ENCODE results near the gene UBE2F.
A peak's percentile ranks its signal among the peaks of the same experiment; 100 is the strongest.

Gene UBE2F

DNA sequence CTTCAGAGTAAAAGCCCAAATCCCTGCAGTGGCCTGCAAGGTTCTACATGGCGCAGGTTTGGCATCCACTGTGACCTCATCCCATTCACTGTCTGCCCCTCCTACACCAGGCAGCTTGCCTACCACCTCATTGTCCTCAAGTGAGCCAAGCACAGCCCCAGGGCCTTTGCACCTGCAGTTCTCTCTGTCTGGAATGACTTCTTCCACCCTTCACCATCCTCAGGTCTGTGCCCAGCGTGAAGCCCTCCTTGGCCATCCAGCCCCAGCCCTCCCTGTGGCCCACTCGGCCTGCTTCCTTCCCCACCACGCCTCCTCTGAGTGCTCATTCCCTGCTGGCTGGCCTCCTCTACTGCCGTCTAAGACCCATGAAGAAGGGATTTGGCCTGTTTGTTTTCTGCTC lies 32.6 kb upstream of the UBE2F start:
- Histone ChIP-seq H3K27me3 (ENCODE audit: insufficient read depth, poor library complexity, severe bottlenecking) (no peaks in the 10 kb centered on the region), H3K27ac (replicated peaks) (no peak overlapping the region), H3K4me3 (replicated peaks; ENCODE audit: insufficient read depth, low read length) (no peak overlapping the region)
- TF ChIP-seq, protein P1, sequence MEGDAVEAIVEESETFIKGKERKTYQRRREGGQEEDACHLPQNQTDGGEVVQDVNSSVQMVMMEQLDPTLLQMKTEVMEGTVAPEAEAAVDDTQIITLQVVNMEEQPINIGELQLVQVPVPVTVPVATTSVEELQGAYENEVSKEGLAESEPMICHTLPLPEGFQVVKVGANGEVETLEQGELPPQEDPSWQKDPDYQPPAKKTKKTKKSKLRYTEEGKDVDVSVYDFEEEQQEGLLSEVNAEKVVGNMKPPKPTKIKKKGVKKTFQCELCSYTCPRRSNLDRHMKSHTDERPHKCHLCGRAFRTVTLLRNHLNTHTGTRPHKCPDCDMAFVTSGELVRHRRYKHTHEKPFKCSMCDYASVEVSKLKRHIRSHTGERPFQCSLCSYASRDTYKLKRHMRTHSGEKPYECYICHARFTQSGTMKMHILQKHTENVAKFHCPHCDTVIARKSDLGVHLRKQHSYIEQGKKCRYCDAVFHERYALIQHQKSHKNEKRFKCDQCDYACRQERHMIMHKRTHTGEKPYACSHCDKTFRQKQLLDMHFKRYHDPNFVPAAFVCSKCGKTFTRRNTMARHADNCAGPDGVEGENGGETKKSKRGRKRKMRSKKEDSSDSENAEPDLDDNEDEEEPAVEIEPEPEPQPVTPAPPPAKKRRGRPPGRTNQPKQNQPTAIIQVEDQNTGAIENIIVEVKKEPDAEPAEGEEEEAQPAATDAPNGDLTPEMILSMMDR (IDR thresholded peaks at IDR 0.05; ENCODE audit: insufficient read depth, low read length), result no peak
- no peak for TF ChIP-seq GABPA (IDR thresholded peaks at IDR 0.05; ENCODE audit: low read depth)
- DNase-seq (ENCODE audit: low read depth in 1 of 2, low spot score in 1 of 2), result no peak

DNA sequence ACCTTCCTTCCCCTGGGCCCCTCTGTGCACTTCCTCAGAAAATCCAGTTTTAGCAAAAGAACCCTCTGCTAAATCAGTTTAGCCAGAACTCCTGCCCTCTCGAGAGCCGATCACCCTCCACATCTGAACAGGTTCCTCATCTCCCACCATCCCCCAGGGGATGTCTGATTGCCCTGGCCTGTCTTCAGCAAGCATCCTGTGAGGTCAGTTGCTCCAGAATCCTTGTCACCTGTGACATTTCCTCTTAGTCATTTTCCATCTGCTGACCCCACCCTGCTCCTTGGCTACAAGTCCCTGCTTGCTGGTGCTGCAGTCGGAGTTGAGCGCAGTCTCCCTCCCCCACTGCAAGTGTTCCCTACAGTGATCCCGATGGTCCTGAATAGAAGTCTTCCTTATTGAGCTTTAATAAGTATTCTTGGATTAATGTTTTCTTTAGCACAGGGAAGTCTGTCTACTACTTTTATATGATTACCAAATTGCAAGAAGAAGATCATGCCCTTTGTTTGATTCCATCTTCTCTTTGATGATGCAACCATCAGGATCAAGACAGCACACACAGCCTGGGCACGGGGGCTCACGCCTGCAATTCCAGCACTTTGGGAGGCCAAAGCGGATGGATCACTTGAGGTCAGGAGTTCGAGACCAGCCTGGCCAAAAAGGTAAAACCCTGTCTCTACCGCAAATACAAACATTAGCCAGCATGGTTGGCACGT lies 30.9 kb upstream of the UBE2F start:
- no peak for TF ChIP-seq POLR2AphosphoS5 (IDR thresholded peaks at IDR 0.05; ENCODE audit: low read depth)
- no peak for TF ChIP-seq GABPA (IDR thresholded peaks at IDR 0.05; ENCODE audit: low read depth)
- TF ChIP-seq, protein P1 (IDR thresholded peaks at IDR 0.05; ENCODE audit: insufficient read depth, low read length), result no peak
- TF ChIP-seq, protein P2, sequence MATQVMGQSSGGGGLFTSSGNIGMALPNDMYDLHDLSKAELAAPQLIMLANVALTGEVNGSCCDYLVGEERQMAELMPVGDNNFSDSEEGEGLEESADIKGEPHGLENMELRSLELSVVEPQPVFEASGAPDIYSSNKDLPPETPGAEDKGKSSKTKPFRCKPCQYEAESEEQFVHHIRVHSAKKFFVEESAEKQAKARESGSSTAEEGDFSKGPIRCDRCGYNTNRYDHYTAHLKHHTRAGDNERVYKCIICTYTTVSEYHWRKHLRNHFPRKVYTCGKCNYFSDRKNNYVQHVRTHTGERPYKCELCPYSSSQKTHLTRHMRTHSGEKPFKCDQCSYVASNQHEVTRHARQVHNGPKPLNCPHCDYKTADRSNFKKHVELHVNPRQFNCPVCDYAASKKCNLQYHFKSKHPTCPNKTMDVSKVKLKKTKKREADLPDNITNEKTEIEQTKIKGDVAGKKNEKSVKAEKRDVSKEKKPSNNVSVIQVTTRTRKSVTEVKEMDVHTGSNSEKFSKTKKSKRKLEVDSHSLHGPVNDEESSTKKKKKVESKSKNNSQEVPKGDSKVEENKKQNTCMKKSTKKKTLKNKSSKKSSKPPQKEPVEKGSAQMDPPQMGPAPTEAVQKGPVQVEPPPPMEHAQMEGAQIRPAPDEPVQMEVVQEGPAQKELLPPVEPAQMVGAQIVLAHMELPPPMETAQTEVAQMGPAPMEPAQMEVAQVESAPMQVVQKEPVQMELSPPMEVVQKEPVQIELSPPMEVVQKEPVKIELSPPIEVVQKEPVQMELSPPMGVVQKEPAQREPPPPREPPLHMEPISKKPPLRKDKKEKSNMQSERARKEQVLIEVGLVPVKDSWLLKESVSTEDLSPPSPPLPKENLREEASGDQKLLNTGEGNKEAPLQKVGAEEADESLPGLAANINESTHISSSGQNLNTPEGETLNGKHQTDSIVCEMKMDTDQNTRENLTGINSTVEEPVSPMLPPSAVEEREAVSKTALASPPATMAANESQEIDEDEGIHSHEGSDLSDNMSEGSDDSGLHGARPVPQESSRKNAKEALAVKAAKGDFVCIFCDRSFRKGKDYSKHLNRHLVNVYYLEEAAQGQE (IDR thresholded peaks at IDR 0.05; ENCODE audit: insufficient replicate concordance, low read depth), result no peak
- TF ChIP-seq SPI1 (IDR thresholded peaks at IDR 0.05; ENCODE audit: borderline replicate concordance, low read depth), result no peak
- Histone ChIP-seq H3K27ac (replicated peaks) (no peak overlapping the region), H3K4me3 (replicated peaks; ENCODE audit: insufficient read depth, low read length) (no peak overlapping the region), H3K27me3 (ENCODE audit: insufficient read depth, poor library complexity, severe bottlenecking) (no peaks in the 10 kb centered on the region)
- peak in 1 of 2 experiments; percentile 2 for DNase-seq (ENCODE audit: low read depth in 1 of 2, low spot score in 1 of 2)

DNA sequence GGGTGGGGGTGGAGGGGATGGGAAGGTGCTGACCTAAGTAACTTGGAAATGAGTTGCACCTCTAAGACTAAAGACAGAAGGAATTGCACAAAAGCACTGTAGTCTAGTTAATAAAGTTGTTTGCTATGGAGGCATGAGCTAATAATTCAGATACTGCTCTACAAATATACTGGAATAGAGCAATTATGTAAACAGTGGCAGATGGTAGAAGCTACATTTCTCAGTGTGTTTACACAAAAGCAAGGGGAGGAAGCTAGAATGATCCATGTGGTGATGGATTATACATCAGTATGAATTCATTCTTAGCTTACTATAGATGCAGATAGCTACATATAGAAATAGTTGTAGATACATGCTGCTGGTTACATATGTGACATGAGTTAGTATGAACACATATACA lies 27.6 kb upstream of the UBE2F start:
- no peak overlapping the region for H3K4me3 ChIP-seq (replicated peaks; ENCODE audit: insufficient read depth, low read length)
- TF ChIP-seq POLR2AphosphoS5 (IDR thresholded peaks at IDR 0.05; ENCODE audit: low read depth) (no peak), GABPA (IDR thresholded peaks at IDR 0.05; ENCODE audit: low read depth) (no peak), SPI1 (IDR thresholded peaks at IDR 0.05; ENCODE audit: borderline replicate concordance, low read depth) (no peak)
- TF ChIP-seq, protein P2 (IDR thresholded peaks at IDR 0.05; ENCODE audit: insufficient replicate concordance, low read depth), result no peak
- TF ChIP-seq, protein P1 (IDR thresholded peaks at IDR 0.05; ENCODE audit: insufficient read depth, low read length), result no peak
- H3K27ac ChIP-seq (replicated peaks), result no peak overlapping the region
- H3K27me3 ChIP-seq (ENCODE audit: insufficient read depth, poor library complexity, severe bottlenecking), result no peaks in the 10 kb centered on the region
- no peak for DNase-seq (ENCODE audit: low read depth in 1 of 2, low spot score in 1 of 2)

DNA sequence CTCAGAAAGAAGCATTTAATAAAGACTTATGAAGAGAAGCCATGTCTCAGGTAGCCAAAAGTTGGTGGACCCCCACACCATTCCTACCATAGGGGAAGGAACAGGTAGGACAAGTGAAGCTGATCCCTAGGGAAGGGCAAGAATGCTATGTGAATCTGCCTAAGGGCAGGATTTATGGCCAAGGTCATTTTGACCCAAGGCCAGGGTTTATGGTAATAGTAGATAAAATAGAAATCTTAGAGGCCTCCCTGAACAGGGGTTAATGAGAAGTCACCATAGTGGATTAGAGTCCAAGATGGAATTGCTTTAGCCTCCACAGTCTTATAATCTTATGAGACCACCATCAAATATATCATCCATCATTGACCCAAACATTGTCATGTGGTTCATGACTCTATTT lies 26.0 kb upstream of the UBE2F start:
- Histone ChIP-seq H3K27me3 (ENCODE audit: insufficient read depth, poor library complexity, severe bottlenecking) (no peaks in the 10 kb centered on the region), H3K27ac (replicated peaks) (no peak overlapping the region), H3K4me3 (replicated peaks; ENCODE audit: insufficient read depth, low read length) (no peak overlapping the region)
- no peak for DNase-seq (ENCODE audit: low read depth in 1 of 2, low spot score in 1 of 2)
- TF ChIP-seq, protein P2 (IDR thresholded peaks at IDR 0.05; ENCODE audit: insufficient replicate concordance, low read depth), result no peak
- TF ChIP-seq SPI1 (IDR thresholded peaks at IDR 0.05; ENCODE audit: borderline replicate concordance, low read depth) (no peak), POLR2AphosphoS5 (IDR thresholded peaks at IDR 0.05; ENCODE audit: low read depth) (no peak), GABPA (IDR thresholded peaks at IDR 0.05; ENCODE audit: low read depth) (no peak)
- TF ChIP-seq, protein P1 (IDR thresholded peaks at IDR 0.05; ENCODE audit: insufficient read depth, low read length), result no peak

Data from HL-60 (cell line).